Fibroblast of skin of left biceps (primary cell): Measurements from ENCODE around the gene CTSL.
"Not testable (repeated sequence)": the region's sequence is repeated elsewhere in the genome, so short reads cannot be mapped to it uniquely, and the experiment has no call there.

Experiments
- DNase-seq, 2 experiments: peaks; one replicate each; pipeline ENCODE4 v3.0.0-alpha.2; 2013; ENCODE audit warnings: low read depth in 2 of 2

CTSL gene

DNA sequence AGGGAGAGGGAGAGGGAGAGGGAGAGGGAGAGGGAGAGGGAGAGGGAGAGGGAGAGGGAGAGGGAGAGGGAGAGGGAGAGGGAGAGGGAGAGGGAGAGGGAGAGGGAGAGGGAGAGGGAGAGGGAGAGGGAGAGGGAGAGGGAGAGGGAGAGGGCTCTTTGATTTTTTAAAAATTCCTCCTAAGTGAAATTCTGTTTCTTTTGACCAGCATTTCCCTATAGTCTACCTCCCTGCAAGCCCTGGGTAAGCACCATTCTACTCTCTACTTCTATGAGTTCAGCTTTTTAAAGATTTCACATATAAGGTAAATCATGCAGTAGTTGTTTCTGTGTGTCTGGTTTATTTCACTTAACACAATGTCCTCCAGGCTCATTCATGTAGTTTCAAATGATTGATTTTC lies 34.1 kb downstream of the CTSL start:
- not testable (repeated sequence) for DNase-seq

DNA sequence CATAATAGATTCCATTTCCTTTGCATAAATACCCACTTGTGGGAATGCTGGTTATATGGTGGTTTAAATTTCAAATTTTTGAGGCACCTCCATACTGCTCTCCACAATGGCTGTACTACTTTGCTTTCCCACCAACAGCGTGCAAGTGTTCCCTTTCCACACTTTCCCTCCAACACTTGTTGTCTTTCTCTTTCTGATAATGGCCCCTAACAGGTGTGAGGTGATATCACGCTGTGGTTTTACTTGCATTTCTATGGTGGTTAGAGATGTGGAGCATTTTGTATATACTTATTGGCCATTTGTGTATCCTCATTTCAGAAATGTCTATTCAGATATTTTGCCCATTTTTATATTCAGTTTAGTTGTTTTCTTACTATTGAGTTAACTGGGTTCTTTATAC lies 34.6 kb downstream of the CTSL start:
- no peak for DNase-seq

- DNase-seq: no peak
These were observed 37.4 kb downstream of the CTSL start for GRCh38 chr9:87763286-87763685.

- no peak for DNase-seq
These were observed 39.6 kb downstream of the CTSL start for GRCh38 chr9:87765521-87765920.

DNA sequence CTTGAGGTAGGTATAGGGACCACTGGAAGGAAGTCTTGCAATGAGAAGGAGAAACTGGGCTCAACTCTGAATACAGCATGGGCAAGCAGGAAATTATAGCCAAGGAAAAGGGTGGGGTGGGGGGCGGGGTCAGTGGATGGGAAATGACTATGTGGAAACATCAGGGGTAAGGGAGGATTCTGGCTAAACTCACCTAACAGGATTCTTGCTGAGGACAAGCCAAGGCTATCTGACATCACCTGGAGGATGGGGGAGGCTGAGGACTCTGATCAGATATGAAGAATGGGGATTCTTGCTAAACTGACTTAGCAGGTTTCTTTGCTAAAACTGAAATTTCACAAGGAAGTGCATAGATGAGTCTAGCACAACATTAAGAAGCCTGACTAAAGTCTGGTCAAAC lies 40.8 kb downstream of the CTSL start:
- DNase-seq: no peak

DNA sequence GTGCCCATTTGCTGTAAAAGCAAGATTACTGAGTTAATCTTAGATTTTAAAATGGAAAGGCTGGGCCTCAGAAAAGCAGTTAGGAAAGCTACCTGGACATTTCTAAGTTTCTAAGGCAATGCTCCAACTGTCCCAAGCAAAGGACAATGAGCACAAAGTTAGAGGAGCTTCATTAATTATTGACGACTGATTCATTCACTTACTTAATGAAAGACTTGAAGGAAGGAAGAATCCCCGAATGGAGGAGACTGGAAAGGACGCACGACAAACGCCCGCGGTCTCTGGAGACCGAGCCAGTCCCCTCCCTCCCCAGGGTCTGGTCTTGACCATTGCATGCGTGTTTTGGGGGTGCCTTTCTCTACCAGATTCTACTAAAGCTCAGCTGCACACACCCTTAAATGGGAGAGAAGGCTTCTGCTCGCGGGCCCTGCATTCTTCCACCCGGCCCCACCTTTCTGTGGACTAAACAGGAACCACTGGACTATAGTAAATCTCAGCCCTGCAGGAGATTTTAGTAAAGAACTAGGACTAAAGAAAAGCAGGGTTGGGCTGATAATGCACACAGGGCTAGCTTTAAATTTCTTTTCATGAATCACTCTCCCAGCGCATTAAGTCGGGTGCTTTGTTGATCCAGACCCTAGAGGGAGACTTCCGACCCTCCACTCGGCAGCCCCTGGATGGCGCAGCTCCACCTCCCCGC lies 44.8 kb downstream of the CTSL start:
- DNase-seq: no peak

DNA sequence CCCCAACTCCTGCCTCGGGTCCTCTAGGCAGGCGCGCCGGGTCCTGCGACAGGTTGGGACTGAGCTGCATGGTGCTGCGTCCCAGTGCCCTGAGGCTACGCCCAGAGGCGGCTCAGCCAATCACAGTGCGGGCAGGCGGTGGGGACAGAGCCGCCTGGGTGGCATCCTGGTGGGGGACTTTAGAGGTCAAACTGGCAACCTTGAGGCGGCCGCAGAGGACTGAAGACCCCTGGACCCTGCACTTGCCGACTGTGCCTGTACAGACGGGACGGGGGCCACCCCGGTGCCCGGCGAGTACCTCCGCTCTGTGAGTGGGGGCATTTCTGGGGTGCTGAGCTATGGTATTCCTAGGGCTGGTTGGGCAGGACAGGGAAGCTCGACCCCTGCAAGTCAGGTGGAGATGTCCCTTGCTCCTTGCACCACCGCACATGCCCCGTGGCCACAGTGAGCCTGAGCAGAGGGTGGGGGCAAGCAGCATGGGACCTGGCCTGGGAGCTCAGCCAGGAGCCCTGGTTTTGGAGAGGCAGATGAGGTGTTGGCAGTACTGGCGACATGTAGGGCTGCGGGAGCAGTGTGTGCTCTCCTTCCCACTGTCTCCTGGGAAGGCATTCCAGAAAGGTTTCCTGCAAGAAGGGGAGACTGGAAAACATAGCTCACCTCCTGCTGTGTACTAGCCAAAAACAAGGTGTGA lies 45.5 kb downstream of the CTSL start:
- no peak for DNase-seq

DNA sequence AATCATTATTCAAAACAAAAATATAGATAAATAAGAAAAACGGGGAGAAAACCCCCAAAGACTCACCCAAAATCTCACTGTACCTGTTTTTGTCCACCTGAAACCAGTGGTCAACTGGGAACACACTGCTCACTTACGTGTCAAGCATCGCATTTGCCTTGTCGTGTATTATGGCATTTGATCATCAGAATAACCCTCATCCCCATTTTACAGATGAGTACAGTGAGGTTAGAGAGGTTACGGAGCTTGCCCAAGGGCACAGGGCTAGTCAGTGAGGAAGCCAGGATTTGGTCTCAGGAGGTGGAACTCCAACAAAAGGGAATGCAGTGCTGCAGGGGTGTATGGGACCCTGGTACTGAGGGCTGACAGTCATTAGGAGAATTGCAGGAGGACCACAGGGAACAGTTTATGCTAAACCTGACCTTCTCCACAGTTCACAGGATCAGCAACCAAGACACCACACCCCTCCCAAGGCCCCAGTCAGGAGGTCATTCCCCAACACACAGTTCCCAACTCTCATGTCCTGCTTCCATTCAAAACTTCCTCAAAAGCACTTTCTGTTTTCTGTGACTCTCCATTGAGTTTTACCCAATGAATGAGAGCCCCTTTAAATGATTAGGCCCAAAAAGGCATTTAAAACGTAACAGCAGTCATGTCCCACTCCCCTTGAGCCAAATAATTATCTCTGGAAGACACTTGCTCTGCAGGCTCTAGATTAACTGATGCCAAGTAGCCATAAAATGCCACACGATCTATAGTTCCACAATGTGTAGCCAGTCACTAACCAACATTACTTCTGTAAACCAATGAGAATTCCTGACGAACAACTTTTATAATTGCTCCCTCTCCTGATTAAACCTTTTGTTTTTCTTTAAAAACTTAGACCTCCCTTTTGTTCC lies 50.8 kb downstream of the CTSL start:
- no peak for DNase-seq

DNA sequence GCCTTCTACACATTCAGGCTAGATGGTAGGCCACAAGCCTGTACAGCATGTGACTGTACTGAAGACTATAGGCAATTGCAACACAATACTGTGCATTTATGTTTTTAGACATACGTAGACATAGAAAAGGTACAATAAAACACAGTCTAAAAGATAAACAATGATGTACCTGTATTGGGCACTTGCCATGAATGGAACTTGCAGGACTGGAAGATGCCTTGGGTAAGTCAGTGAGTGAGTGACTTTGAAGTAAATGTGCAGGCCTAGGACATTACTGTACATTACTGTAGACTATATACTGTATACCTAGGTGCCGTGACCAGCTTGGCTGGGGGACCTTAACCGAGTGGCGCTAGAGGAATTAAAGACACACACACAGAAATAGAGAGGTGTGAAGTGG lies 53.1 kb downstream of the CTSL start:
- no peak for DNase-seq
